Measurements from ENCODE around the gene ITGA6. TPM values are rescaled to one million over a fixed set of nuclear protein-coding genes. Genes with fewer than 3 reads are reported as not detected.

ITGA6 gene
- total RNA-seq, 1 experiment from 2014 or later, result 78.3 TPM

- no peak overlapping the region for H2AFZ ChIP-seq (ENCODE audit: low read length)
- TF ChIP-seq, protein P1, sequence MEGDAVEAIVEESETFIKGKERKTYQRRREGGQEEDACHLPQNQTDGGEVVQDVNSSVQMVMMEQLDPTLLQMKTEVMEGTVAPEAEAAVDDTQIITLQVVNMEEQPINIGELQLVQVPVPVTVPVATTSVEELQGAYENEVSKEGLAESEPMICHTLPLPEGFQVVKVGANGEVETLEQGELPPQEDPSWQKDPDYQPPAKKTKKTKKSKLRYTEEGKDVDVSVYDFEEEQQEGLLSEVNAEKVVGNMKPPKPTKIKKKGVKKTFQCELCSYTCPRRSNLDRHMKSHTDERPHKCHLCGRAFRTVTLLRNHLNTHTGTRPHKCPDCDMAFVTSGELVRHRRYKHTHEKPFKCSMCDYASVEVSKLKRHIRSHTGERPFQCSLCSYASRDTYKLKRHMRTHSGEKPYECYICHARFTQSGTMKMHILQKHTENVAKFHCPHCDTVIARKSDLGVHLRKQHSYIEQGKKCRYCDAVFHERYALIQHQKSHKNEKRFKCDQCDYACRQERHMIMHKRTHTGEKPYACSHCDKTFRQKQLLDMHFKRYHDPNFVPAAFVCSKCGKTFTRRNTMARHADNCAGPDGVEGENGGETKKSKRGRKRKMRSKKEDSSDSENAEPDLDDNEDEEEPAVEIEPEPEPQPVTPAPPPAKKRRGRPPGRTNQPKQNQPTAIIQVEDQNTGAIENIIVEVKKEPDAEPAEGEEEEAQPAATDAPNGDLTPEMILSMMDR (conservative IDR thresholded peaks at IDR 0.05), result no peak
- no peaks in the 10 kb centered on the region for H3K23me2 ChIP-seq (ENCODE audit: insufficient read length, low read depth, low read length, poor library complexity, severe bottlenecking)
- H4K8ac ChIP-seq (replicated peaks; ENCODE audit: insufficient read length, low read depth, low read length), result no peak overlapping the region
- H3T11ph ChIP-seq (ENCODE audit: low read length), result no peak overlapping the region
- peaks cover 10% of the 10 kb centered on the region for H3K79me1 ChIP-seq (ENCODE audit: insufficient read depth, low read depth, low read length, poor library complexity, severe bottlenecking)
- no peak overlapping the region for H3K14ac ChIP-seq (ENCODE audit: insufficient read depth, low read length)
- no peak overlapping the region for H3K27ac ChIP-seq (ENCODE audit: insufficient read length, low read depth, low read length)
- Mint-ChIP-seq H3K36me3 (ENCODE audit: insufficient read depth in 1 of 3, low read depth in 3 of 3) (peaks cover 13 to 18% (median 14%) of the 10 kb centered on the region in 3 experiments; a peak in 6 of 7 replicates), H3K4me3 (no peak overlapping the region; a peak in 1 of 5 replicates), H3K27ac (peak overlapping the region in 2 of 3 experiments; percentile 37 to 42; a peak in 1 of 7 replicates), H3K9me3 (no peaks in the 10 kb centered on the region), H3K4me1 (peaks cover 45 to 53% of the 10 kb centered on the region in 2 experiments), H3K27me3 (ENCODE audit: low read depth) (no peaks in the 10 kb centered on the region)
- no peak overlapping the region for H2BK120ac ChIP-seq (ENCODE audit: low read depth, low read length, poor library complexity, severe bottlenecking)
- no peak overlapping the region for H3K4me2 ChIP-seq (ENCODE audit: insufficient read depth, insufficient read length, low read length)
- H3K9me3 ChIP-seq (ENCODE audit: control insufficient read depth, low read depth, low read length), result no peaks in the 10 kb centered on the region
- H3K4ac ChIP-seq (ENCODE audit: low read depth, low read length), result no peak overlapping the region
- H3K9ac ChIP-seq (ENCODE audit: extremely low read depth, insufficient read length, low read length), result no peak overlapping the region
- no peak overlapping the region for H3K23ac ChIP-seq (ENCODE audit: insufficient read length, low read depth, low read length)
- H3K79me2 ChIP-seq (ENCODE audit: insufficient read depth, low read length), result peaks cover 36% of the 10 kb centered on the region; the same call in 1 of the 2 replicates
- H3K18ac ChIP-seq (ENCODE audit: insufficient read length, low read depth, low read length), result no peak overlapping the region
- no CpG with 5 or more reads among the region's 1 CpG for WGBS (ENCODE audit: extremely low coverage, insufficient read length, low lambda C conversion rate)
- H2BK12ac ChIP-seq (ENCODE audit: insufficient read length, low read depth, low read length), result no peak overlapping the region
- no peak overlapping the region for H4K91ac ChIP-seq (ENCODE audit: insufficient read length, low read depth, low read length)
- H3K27me3 ChIP-seq (ENCODE audit: insufficient read depth, low read length), result no peaks in the 10 kb centered on the region
- H3K56ac ChIP-seq (ENCODE audit: insufficient read length, low read depth, low read length), result no peak overlapping the region
- H2BK20ac ChIP-seq (ENCODE audit: low read depth, low read length, poor library complexity, severe bottlenecking), result no peak overlapping the region
- no peak for DNase-seq
- no peak overlapping the region for H2BK5ac ChIP-seq (ENCODE audit: insufficient read length, low read length)
- H4K20me1 ChIP-seq (ENCODE audit: control insufficient read depth, insufficient read depth, insufficient read length), result no peaks in the 10 kb centered on the region
- H2AK5ac ChIP-seq (ENCODE audit: insufficient read length, low read length), result no peak overlapping the region
- no peak overlapping the region for H2BK15ac ChIP-seq (ENCODE audit: low read depth, low read length)
- H3K4me1 ChIP-seq (ENCODE audit: insufficient read depth, low read length), result peaks cover 26% of the 10 kb centered on the region
- no peak overlapping the region for H4K5ac ChIP-seq (ENCODE audit: insufficient read length, low read depth, low read length)
Measured at GRCh38 chr2:172440795-172441194, 13.4 kb downstream of the ITGA6 start.

Measured in H9 (cell line).